HG03196 (cell line): ENCODE data around the gene CLCA2.

Experiments used
- ATAC-seq: cut with Tn5 transposase; IDR thresholded peaks from one replicate; pipeline ENCODE4 v1.9.1; 2021; ENCODE audit not compliant: unreplicated experiment

CLCA2 gene

DNA sequence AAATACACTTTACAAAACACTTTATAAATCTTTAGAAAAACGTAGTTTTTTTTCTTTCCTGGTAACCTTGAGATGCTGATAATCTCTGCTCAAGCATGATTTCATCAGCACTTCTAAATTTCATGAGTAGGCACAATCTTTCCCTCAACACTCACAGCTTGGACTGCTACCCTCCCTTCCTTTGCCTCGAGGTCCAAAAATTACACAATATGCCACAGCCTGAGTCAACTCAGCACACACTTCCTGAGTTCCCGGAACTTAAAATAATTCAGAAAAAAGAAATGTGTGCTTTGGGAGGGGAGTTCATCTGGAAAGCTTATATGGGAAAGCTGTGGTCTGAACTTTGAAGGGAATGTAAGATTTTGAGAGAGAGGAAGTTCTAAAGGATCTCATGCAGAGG is 5.9 kb downstream of the CLCA2 start:
- no peak for ATAC-seq

DNA sequence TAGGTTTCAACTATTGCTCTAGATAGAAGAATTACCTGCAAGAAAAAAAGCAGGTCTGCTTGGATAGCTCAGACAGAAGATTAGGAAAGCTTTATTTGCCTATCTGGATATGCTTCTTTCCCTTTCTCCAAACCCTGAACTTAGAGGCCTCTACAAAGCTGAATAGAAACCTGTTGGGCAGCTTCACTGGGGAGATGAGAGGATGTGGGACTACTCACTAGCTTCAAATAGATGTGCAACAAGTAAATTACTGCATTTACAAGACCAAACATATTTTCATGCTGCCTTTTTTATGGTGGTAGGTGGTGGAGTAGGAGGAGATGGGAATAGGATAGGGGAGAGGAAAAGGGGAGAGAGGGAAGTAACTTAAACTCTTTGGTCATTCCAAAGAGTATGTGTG is 6.4 kb downstream of the CLCA2 start:
- ATAC-seq = no peak

DNA sequence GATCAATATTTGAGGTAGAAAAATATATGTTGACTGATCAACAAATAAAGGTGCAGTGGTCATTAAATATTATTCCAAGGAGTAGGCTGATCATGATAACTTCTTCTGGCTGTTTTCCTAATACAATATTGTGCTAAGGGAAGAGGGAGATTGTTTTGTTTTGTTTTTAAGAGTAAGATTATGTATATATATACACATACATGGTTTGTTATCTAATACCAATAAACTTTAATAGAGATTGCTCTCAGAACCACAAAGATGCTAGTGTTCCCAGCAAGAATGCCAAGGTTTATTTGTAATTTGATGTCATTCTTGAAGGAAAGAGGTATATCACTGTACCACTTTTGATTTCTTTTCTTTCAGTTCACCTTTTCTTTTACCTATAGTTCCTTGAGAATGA is 10.1 kb downstream of the CLCA2 start:
- no peak for ATAC-seq

DNA sequence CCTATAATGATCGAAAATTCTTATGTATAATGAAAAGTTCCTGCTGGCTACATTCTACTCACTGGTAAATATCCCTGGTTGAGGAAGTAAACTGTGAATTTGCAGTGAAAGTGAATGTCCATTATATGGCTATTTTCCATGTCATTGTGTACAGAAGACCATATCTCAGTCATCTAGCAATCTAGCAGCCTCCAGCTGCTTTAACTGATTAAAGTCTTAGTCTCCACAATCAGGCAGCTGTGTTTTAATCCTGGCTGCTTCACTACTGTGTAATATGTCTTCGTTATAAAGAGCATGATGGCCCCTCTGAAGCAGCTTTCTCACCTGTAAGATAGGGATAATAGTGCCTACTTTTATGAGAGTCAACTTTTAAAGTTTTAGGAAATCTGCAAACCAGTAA is 11.4 kb downstream of the CLCA2 start:
- no peak for ATAC-seq

DNA sequence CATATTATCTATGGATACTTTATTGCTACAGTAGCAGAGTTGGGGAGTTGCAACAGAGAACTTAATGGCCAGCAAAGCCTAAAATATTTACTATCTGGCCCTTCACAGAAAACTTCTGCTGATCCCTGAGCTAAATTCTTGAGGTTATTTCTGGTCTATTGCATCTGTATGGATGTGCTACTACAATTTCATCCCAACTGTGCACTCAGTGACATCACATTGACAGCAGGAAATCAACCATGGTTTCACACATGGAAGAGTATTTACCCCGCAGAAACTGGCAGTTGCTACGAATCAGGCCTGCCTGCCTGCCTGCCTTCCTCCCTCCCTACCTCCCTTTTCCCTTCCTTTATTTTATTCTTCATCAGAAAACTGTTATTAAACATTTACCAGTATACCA is 12.1 kb downstream of the CLCA2 start:
- ATAC-seq = no peak

DNA sequence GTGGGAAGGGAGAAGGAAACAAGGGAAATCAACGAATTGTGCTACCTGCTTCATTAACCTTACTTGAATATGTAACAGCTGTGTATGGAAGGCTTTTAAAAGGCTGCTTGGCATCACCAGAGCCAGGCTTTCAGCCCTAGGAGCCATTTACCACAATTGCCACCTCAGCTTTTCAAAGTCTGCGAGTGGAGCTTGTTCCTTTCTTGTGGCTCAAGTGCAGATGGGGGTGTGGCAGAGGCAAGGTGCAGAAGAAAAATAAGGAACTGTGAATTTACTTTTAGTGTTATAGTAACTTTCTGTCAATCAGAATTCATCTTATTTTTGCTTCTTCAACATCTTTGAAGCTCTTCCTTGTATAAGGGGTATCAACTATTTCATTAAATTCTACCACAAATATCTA is 17.6 kb downstream of the CLCA2 start:
- no peak for ATAC-seq

DNA sequence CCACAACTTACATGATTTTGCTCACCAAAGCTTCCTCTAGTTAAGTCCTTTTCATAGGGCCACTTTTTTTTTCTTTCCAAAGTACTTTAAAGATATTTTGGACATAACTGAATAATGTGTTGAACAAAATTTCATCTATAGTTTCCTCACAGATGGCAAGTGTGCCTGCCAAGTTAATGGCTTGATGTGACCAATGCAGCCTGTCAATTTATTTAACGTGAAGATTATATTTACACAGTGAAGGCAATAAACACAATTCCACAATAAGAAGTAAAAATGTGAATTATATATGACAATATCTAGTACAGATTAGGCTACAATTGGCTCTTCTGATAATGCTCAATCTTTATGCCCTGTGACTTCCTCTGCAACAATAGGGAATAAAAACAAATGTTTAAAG is 18.0 kb downstream of the CLCA2 start:
- no peak for ATAC-seq

DNA sequence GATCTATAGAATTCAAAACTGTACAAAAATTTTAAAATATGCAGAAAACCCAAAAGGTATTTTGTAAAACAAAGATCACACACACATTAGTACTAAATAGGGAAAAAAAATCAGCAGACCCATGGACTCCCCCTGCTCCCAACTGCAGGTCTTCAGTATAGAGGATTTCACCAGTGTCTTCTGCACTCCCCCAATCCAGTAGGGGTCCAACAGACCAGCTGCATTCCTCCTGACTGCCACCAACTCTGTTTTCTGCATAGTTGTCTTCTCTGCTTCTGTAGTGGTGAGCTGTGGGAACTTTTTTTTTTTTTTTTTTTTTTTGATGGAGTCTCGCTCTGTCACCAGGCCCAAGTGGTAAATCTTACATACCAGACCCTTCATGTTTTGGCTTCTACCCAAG is 21.9 kb downstream of the CLCA2 start:
- no peak for ATAC-seq

DNA sequence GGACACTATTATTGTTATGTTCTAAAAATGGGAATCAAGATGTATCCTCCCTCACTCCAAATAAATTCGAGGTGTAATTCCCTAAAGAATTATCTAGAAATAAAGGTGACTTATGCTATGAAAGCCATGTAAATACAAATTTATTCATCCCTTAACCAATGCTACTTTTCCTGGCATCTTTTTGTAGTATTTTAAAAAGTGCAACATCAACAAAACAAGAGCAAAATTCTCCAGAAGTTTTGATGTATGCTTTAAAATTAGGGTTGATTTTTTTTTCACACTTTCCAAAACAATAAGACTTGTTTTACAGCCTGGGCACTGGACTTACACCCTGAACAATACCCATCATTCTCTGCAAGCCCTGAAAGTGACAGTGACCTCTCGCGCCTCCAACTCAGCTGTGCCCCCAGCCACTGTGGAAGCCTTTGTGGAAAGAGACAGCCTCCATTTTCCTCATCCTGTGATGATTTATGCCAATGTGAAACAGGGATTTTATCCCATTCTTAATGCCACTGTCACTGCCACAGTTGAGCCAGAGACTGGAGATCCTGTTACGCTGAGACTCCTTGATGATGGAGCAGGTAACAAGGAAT is 23.3 kb downstream of the CLCA2 start:
- no peak for ATAC-seq

DNA sequence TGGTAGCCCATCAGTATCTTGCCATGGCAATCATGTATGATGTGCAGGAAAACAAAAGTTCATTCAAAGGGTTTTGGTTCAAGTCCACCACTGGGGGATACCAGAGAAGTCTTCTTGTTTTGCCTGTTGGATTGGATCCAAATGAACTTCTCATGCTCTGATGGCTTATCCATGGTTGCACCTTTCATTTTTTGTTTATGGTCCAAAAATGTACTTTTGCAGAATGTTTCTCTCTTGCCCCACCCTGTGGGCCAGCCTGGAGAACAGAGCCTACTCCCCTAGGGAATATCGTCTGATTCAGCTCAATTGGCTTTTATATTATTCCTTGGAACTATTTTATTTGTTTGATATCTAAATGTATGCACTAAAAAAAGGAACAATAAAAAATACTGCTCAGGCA is 24.7 kb downstream of the CLCA2 start:
- ATAC-seq = no peak

DNA sequence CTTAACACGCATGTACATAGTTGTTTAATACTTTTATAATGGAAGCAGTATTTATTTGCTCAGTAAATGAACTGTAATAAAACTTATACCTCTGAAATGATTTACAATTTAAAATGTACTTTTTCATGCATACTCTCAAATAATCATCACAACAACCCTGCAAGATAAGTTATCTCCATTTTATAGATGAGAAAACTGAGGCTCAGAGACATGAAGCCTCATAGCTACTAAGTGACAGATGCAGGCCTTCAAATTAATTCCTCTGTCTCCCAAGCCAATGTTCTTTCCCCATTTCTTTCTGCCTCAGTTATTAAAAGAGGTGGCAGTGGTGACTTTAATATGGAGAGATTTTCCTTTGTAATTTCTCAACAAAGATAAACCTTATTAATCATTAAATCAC is 25.1 kb downstream of the CLCA2 start:
- ATAC-seq = no peak

DNA sequence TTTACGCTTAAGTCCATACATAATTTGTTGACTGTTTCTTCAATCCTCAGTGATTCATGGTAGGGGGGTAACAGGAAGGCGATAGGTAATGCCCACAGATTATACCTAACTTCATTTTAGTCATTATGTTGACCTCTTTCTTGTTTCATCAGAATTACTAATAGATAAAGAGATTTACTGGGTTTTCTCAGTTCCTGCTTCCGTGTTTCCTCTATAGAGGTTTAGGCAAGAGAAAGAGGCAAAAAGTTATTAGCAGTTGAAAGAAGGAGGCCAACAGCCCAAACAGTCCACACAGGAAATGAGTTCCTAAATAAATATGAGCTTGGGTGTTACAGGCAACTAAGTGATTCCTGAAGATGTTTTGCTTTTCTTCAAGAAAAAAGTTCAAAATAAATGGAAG is 26.9 kb downstream of the CLCA2 start:
- no peak for ATAC-seq

DNA sequence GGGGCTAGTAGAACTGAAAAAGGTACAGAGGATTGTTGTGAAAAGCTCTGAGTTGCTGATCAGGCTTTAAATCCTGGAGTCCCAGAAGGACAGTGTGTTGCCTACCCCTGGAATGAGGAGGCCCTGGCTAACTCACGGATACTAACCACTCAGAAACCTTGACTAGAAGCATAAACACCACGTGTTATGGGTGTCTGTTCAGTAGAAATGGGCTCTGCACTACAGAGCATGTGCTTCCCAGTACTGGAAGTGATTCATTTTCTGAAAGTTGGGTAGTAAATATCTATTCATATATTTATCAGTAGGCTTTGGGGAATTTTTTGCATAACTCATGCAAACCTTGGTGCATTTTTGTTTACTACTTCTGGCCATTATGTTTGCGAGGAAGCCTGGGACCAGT is 29.7 kb downstream of the CLCA2 start:
- no peak for ATAC-seq

DNA sequence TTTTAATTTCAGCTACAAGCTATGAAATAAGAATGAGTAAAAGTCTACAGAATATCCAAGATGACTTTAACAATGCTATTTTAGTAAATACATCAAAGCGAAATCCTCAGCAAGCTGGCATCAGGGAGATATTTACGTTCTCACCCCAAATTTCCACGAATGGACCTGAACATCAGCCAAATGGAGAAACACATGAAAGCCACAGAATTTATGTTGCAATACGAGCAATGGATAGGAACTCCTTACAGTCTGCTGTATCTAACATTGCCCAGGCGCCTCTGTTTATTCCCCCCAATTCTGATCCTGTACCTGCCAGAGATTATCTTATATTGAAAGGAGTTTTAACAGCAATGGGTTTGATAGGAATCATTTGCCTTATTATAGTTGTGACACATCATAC is 31.1 kb downstream of the CLCA2 start:
- no peak for ATAC-seq

DNA sequence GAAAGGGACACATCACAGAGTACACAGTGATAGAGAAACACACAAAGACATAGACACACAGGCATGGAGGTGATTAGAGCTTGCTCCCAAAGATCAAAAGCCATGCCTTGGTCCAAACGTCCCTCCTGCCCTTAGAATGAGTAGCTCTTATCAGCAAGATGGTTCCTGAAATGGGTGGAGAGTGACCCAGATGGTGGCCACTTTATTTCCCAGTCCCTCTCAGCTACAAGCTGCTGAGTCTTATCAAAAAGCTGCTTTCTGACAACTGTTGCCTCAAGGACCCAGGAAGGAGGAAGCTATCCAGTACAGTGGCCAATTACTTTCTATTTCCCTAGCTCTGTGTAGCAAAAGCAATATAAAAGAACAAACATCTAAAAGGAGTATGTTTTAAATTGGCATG is 37.0 kb downstream of the CLCA2 start:
- no peak for ATAC-seq

DNA sequence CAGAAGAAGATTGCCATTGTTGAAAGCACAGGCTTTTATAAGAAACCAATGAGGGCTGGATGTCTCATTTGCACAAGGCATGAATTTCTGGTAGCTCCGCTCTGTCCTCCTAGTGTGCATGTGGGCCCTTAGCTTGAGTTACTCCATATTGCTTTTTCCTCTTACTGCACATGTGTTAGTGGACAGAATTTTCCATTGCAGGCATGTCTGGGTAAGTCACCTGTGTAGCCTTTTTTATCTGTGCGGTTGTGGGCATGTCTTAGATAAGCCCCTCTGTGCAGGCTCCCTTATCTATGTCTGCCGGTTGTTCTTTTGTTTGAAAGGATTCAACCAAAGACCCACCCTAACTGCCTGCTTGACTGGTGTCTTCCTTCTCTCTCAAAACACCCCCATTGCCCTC is 37.5 kb downstream of the CLCA2 start:
- no peak for ATAC-seq

DNA sequence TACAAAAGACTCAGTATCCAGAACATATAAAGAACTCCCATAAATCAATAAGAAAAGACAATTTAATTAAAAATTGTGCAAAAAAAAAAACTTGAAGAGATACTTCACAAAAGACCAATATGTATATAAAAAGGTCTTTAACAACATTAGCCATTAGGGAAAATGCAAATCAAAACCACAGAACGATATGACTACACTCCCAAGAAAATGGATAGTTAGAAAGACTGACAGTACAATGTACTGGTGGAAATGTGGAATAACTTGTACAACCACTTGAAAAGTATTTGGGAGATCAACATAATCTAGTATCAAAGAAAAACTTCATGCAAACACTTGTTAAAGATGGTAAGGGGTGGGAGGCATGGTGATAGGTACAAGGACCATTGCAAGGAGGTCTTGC is 40.8 kb downstream of the CLCA2 start:
- ATAC-seq = no peak

DNA sequence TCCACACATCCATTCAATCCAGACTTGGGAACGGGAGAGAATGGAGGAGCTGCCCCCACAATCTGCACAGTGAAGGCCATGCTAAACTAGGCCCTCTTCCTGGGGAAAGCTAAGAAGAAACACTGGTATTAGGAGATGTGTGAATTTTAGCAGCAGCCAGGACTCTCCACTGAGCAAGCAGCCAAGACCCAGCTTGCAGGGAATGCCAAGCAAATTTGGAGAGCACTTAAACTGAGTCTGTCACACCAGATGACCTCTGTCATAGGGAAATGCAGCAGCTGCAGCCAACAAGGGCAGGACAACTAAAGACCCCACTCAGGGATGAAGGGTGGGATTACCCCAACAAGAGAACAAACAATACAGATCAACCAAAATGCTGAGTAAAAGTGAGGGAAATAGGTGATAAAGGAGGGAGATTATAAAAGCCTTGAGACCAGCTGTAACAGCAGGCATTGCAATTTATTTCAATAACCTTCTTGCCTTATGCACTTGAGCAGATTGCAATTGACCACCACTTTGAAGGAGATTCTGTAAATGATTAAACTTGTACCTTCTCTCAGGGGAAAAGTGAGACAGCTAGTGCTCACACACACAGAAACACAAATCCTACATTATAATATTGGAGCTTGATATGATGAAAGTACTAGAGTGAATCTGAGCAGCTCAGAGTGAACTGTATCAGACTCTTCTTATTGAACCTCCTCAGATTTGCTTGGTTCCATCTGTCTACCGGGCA is 42.3 kb downstream of the CLCA2 start:
- no peak for ATAC-seq

DNA sequence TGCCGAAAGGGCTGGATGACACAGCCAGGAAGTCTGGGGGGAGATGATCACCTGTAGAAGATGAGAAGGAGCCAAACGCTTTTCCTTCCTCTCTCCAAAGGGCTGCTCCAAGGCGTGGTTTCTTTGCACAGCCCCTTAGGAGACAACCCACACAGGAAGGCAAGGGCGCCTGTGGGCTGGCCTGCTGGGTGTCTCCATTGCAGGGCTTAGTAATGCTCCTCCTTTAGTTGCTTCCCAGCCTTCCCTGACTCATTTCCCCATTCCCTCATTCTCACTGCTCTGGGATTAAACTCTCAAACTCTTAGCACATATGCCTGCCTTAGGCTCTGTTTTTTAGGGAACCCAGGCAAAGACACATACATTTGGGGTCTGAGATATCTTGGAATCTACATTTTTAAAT is 43.0 kb downstream of the CLCA2 start:
- ATAC-seq = no peak

DNA sequence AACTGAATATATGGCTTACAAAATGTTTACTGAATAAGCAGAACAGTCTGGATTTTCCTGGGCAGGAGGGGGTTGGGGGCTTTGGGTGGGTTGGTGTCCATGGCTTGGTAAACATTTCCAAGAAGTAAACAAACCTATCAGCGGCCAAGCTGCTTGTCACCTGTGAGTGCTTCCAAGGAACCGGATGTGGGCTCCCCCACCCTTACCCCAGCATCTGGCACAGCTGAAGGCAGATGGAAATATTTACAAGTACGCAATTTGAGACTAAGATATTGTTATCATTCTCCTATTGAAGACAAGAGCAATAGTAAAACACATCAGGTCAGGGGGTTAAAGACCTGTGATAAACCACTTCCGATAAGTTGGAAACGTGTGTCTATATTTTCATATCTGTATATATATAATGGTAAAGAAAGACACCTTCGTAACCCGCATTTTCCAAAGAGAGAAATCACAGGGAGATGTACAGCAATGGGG is 44.6 kb downstream of the CLCA2 start, which contains the start of gene CLCA1:
Gene CLCA1, plus strand, starts transcription at position 427 of the 477 bp plus-strand sequence. Its CDS starts 45 bp downstream, at position 472.
- ATAC-seq = no peak

DNA sequence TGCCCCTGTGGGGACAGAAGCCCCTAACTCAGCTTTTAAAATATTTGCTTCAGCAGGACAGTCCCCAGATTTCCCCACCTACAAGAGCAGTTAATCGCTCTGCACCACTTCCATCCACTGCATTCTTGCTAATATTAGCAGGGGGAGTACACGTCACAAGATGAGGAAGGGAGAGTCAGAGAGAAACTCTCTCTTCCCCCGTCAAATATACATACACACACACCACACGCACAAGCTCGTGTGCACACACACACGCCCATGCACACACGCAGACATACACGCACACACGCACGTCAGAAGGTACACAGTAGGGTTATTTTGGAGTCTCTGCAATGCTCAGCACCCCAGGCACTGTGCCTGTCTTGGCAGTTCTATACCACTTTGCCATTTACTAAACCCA is 46.9 kb downstream of the CLCA2 start:
- no peak for ATAC-seq

DNA sequence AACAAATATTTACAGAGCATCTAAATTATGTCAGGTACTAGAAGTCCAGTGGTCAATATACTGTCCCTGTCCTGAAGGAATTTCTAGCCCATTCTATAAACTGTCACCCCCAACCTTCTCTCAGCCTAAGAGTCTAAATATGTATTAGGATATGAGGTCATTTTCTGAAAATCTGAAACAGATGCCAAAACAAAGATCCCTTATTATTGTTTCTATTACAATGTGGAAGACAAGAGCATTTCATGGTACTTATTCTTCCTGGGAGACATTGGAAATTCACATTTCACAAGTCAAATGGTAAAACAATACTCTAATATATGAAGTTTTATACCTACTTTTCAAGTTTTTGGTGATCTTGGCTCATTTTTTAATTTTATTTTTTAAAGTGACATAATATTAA is 47.3 kb downstream of the CLCA2 start:
- no peak for ATAC-seq

DNA sequence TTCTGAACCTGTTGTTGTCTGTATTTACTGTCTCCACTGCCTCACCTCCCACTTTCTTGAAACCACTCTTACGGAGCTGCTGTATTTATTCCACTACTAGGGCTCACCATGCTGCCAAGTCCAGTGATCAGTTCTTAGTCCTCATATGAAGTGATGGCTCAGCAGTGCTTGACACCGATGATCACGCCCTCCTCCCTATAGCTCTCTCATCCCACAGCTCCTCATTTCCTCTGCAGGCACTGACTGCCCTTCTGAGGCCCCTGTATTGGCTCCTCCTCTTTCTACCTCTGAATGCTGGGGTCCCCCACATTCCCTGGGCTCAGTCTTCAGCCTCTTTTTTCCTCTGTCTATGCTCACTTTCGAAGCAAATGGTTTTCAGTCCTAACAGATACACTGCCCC is 48.2 kb downstream of the CLCA2 start:
- no peak for ATAC-seq
